HG03469 (cell line): ENCODE data around the gene REPS1.
"Not testable (repeated sequence)": the region's sequence is repeated elsewhere in the genome, so short reads cannot be mapped to it uniquely, and the experiment has no call there.

Source experiments
- ATAC-seq: cut with Tn5 transposase; IDR thresholded peaks from one replicate; pipeline ENCODE4 v1.9.1; 2021; ENCODE audit warnings: mild to moderate bottlenecking, moderate library complexity, moderate number of reproducible peaks; ENCODE audit not compliant: unreplicated experiment

Gene REPS1

DNA sequence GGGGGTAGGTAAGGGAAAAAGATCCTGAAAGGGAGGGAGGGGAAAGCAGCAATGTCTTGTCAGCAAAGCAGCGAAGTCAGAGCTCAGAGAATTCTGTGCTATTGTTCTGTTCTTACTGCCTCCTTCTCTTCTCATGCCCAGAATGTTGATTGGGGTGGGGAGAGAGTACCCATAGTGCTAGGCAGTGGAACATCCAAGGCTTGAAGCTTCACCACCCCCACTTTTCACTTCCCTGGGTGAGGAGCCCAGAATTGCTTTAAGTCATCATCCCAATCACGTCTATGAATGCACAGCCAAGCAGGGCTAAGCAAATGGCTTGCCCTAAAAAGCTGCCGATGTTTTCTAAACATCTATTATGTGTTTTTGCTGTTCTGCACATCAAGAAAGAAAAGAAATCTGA, 16.5 kb downstream of the REPS1 start:
- no peak for ATAC-seq

DNA sequence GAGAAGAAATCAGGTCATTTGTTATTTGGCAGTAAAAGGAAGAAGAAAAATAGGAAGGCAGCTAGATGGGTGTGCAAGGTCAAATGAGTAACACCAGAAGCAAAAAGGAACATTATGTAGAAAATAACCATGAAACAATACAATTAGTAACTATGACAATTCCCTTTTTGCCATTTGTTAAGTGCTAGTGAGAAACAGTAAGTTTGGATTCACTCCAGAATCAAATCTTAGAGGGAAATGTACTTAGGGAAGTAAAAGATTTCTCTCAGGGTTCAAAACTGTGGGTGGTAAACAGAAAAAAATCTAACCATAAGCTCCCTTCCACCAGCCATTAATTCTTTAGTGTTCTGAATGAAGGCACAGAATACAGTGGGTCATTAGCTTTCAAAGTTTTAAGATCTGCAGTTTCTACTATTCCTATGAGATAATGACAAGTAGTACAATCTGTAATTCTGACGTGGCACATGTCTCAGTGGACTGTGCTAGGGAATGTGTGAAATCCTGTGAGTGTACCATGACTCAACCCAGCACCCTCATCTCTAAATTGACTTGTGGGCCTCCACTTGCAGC, 17.1 kb downstream of the REPS1 start:
- no peak for ATAC-seq

DNA sequence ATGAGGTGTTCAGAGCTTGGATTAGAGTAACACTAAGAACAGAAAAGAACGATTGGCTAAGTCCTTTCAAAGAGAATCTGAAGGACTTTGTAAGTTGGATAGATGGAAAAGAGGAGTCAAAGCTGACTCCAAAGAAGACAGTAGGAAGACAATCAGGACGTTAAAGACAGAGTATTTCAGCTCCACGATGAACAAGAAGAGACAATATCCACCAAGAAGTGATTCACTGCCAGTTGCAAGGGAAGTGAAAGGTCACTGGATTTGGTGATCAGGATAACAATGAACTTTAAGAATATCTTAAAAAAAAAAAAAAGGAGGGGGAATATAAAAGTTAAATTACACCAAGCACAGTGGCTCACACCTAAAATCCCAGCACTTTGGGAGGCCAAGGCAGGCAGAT, 17.9 kb downstream of the REPS1 start:
- no peak for ATAC-seq

DNA sequence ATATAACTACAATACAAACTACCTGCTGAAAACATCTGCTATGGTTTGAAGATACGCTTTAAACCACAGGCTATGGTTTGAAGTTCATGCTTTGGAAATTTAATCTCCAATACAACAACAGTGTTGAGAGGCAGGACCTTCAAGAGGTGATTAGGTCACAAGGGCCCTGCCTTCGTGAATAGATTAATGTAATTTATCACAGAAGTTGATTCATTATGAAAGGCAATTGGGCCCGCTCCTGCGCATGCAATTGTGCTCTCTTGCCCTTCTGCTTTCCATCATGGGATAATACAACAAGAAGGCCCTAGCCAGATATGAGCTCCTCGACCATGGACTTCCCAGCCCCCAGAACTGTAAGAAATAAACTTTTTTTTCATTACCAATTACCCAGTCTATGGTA, 21.2 kb downstream of the REPS1 start:
- ATAC-seq = no peak

DNA sequence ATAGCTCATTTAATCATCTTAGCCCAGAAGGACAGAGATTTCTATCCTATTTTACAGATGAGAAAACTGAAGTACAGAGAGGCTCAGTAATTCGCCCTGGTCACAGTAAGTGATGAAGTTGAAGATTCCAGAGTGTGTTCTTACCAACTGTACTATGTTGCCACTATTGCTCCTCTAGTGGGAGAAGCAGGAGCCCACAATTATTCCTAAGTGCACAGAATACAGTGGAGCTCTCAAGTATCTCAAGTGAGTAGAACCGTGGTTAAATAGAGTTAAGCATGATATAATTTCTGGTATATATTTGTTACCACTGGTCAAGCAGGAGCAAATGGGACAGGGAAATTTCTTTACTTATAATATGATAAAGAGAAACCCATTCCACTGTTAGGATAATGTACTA, 22.1 kb downstream of the REPS1 start:
- ATAC-seq = no peak

DNA sequence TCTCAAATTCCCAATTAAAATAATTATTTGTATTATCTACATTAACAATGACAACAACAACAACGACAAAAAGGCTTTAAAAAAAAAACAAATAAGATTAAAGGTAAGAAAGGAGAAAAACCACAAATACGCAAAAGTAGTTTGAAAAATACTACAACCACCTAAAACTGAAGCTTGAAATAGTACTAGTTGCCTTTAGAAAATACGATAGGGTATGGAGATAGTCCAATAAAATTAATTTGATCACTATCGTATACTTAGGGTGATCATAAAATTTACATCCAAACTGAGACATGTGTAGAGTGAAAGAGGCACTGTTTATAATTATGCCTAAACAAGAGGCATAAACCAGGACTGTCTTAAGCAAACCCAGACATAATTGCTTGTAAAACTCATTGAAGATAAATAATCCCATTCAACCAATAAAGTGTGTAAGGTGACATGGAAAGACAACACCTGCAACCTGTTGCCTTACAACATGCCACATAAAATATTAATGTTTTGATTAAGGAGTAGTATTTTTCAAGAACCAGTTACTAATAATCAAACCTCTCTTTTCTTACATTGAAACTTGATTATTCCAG, 22.7 kb downstream of the REPS1 start:
- no peak for ATAC-seq

DNA sequence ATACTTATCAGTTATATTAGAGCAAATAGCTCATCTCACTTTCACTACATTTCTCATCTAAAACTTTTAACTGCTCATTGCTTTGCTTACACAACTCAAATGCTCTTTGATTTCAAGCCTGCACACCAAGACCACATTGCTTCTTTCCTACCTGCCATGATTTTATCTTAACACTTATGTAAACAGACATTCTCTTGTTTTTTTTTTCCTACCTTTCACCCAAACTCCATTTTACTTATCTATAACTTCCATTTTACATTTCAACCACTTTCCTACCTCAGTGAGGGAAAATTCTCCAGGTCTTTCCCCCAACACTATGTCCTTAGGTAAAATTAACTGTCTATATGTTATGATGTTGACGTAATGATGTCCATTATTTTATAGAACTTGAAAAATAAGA, 24.0 kb downstream of the REPS1 start:
- ATAC-seq = no peak

DNA sequence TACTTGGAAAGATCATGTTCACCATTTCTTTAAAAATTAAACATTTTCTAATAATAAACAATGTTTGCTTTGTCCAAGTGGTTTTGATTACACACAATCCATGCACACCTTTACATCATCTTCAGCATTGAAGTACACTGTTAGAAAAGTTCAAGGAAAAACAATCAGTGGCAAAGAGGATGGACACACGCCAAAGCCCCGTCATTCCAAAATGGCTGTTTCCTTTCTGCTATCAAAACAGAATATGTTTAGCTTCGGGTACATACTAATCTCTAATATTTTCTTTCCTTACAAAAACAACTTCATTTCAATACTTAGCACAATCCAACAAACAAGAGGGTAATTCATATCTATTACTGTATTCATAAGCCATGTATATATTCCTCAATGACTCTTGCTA, 24.5 kb downstream of the REPS1 start:
- ATAC-seq = no peak

DNA sequence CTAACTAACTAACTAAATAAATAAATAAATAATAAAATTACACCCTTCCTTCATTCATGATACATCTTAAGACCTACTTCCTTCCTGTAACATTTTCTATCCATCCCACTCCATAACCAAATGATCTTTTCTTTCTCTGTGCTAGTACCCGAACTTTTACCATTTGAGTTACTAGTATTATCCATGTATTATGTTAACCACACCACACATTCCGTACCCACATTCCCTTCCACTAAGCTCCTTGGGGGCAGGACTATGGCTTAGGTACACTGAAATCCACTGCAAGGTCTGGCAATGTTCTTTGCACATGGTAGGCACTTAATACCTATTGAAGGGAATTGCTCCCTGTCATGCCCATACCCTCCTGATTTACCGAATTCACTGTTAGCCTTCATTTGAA, 24.9 kb downstream of the REPS1 start:
- ATAC-seq = no peak

DNA sequence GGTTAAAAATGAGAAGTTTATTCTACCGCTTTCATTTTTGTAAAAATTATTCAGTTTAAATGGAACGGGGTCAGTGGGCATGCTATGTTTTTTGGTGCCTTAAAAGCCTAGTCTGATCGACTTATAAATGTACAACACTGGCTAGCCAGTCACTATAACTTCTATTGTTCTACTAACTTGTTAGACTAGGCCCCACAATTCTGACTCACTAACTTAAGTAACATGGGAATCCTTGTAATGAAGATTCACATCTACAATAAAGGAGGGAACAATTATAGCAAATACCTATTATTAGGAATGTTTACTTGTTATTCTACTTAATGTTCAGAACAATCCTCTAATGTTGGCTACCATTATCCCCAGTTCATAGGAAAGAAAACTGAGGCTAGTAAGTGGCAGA, 28.5 kb downstream of the REPS1 start:
- no peak for ATAC-seq

DNA sequence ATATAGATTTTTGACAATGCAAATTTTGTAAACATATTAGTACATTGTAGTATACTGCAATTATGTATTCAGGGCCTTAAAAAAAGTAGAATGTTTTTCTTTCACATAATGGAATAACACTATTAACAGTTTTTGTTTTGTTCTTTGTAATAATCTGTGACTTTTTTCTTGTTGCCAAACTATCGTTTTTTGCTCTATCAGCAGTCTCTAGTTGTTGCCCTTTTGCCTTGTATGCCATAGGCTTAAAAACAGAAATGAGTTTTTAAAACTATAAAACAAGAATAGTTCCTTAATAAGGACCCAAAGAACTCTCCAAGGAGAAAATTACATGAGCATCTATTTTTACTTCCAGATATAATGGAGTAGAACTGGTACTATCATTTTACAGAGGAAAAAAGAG, 29.5 kb downstream of the REPS1 start:
- ATAC-seq = no peak

DNA sequence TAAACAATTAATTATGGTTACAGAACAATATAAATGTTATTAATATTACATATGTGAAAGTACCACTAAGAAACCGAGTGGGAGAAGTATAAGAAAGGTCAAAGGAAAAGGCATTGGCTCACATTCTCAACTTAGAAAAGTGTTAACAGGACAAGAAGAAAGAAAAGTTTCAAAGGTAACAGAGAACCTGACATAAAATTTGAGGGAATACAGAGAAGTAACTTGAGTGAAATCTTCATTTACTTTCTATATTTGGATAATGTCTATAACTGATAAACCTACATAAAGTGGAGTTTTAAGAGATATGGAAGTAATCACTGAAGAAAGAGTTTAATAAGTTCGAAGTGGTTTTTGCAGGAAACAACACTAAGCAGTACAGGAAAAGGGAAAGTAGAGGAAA, 30.1 kb downstream of the REPS1 start:
- ATAC-seq = no peak

DNA sequence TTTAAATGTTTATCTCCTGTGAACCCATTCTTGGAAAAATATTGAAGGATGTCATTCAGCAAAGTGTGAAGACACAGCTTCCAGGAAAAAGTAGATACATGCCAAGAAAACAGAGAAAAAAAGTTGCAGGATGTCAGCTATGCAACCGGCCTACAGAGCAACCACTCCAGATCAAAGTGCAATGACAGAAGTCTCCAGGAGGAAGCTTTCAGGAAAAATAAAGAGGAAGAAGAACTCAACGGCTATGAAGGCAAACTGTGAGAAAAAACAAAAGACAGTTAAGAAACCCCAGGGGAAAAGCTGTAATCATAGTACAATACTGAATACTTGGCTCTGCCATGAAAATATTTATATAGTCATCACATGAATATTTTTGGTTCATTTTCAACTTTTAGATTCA, 30.6 kb downstream of the REPS1 start:
- no peak for ATAC-seq

DNA sequence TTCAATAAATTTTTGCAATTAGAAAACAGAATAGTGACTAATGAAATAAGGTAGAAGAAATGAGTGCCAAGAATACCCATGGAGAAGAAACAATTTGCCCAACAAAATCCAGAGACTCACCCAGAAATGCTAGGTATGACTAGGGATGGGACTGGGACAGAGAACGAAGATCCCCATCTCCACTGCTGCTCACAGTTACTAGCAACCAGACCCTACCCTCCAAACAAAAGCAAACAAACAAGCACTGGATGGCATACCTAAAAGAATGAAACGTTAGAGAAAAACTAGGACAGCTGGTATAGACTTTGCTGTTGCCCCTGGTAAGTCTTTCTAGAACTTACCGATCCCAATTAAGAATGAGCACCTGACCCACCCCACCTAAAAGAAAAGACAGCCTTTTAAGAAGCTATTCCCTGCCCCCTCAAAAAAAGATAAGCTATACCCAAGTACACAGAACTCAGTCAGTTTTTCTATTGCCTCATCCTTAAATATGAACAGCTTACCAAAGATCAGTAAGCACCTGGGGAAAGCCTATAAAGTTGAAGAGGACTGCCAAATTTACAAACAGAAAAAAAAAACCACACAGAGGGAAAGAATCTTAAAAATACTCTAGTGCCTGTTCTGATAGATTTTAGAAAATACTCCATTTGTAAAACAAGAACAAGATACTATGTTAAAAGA, 31.7 kb downstream of the REPS1 start:
- no peak for ATAC-seq

DNA sequence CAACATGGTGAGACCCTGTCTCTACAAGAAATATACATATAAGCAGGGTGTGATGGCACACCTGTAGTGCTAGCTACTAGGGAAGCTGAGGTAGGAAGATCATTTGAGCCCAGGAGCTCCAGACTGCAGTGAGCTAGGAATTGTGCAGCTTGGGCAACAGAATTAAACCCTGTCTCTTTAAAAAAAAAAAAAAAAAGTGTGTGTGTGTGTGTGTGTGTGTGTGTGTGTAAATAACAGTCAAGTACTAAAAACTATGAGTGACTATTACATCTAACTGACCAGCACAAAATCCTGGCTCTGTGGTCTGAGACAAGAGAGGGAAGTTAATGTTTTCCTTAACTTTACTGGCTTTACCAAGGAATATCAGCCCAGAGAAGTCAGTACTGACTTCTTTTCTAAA, 32.8 kb downstream of the REPS1 start:
- ATAC-seq = no peak

DNA sequence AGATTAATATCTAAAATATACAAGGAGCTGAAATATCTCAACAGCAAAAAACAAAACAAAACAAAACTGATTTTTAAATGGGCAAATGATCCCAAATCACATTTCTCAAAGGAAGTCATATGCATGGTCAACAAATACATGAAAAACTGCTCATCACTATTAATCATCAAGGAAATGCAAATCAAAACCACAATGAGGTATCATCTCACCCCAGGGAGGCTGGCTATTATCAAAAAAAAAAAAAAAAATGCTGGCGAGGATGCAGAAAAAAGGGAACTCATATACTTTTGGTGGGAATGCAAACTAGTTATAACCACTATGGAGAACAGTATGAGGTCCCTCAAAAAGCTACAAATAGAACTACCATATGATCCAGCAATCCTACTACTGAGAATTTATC, 34.6 kb downstream of the REPS1 start:
- no peak for ATAC-seq

DNA sequence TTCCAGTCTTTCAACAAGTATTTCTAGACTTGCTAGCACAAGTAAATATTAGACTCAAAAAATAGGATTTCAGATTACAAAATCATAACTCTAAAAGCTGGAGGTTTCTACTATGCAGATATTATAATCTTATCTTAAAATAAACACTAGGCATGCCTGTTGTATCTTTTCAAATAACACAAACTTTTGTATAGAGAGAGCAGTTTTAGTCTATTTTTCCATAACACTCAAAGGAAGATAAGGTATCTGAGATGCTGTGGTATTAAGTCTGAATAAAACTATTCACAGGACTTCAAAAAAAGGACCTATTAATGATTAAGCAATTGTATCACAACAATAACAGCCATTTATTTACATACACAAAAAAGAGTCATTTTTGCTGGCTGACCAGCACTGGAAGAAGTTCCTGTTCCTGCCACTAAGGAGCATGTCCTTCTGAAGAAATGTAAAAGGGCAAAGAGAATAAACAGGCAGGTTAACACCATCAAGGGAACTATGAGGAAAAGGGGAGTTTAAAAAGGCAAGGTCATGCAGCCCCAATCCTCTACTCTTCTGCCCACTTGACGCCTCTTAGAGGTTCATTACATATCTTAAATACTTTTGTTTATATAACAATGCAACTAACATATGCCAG, 39.4 kb downstream of the REPS1 start:
- ATAC-seq = no peak

DNA sequence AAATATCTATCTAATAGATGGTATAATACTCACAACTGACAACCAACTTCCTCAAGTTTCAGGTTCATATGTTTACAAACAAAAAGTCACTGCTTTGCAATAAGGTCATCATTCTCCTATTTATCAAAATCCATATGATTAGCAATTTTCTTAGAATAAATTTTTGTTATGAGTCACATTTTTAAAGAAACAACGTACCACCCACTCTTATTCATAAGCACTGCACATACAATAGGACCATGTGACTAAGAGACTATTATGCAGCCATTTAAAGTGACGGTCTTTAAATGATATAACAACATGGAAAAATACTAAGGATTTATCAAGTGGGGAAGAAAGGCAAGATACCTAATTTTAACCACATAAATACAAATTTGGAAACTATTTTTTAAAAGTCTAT, 40.0 kb downstream of the REPS1 start:
- no peak for ATAC-seq

DNA sequence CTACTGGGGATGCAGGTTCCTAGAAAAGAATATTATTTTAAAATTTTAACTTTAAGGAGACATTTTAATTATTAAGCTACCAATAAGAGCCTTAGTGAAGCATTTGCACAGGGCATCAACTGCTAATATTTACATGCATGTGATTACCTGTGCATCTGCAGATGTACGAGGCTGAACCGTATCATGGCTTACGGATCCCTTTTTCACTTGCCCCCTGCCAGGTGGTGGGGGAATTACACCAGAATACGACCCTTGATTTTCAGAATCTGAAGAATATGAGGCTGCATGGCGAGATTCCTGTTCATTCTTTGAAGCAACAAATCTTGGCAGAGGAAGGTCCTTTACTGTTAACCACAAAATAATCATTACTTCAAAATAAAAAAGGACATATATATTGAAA, 42.7 kb downstream of the REPS1 start:
- ATAC-seq = no peak

DNA sequence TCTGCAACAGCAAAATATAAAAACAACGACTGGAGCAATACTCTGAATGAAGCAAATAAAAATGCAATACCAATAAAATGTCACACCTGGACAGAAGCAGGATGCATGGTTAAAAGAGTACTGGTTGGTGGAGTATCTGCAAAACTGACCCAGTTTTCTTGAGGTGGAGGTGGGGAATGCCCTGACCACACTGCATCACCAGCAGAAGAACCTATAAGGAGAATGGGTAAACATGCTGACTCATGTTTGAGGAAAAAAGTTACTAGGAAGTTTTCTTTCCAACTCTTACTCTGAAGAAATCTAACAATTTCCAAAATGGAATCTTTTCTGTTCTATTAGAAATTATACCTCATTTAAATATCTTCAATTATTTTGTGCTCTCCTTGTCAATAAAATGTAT, 43.6 kb downstream of the REPS1 start:
- ATAC-seq = no peak

DNA sequence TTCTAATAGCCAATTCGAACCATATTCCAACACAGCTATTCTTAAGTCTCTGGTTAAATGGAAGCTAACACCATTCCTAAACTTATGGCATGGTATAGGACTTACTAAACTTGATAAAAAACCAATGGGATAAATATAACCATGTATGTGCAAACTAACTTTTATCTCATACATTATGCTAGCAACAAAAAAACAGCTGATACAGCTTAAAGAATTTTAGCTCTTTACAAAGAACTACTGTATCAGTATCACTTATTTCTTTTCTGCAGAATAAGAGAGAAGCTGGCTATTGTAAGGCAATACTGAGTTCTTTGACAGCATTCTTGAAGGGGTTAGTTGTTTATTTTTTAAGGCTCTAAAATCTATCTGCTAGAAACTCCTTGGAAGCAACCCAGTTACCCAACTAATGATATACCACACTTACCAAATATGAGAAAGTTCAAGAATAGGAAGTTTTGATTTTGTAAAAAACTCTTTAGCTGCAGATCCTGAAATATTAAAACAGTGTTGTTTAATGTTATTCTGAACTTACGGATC, 44.9 kb downstream of the REPS1 start:
- no peak for ATAC-seq

DNA sequence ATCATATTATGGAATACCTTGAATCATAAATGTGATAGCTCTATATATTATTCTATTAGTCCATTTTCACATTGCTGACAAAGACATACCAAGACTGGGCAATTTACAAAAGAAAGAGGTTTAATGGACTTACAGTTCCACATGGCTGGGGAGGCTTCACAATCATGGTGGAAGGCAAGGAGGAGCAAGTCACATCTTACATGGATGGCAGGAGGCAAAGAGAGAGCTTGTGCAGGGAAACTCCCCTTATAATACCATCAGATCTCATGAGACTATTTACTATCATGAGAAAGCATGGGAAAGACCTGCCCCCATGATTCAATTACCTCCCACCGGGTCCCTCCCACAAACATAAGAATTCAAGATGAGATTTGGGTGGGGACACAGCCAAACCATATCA, 51.2 kb downstream of the REPS1 start:
- ATAC-seq = not testable (repeated sequence)
